ENCODE measurements around the gene ID2.
"Not testable (repeated sequence)": the region's sequence is repeated elsewhere in the genome, so short reads cannot be mapped to it uniquely, and the experiment has no call there.

The ID2 gene

DNA sequence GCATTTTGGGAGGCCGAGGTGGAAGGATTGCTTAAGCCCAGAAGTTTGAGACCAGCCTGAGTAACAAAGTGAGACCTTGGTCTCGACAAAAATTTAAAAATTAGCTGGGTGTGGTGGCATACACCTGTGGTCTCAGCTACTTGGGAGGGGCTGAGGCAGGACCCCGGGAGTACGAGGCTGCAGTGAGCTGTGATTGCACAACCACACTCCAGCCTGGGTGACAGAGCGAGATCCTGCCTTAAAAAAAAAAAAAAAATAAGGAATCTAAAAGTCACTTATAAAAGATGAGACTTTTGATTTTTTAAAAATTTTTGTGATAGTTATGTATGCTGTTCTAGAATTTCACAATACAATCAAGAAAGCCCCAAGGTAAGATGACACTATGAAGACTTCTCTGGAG is 33.1 kb downstream of the ID2 start:
- H3K36me3 ChIP-seq (ENCODE audit: control insufficient read depth, insufficient read depth, low read length): no peaks in the 10 kb centered on the region
- H3K9me3 ChIP-seq (ENCODE audit: control insufficient read depth, insufficient read depth, low read depth, low read length): peaks cover 7% of the 10 kb centered on the region; the same call in 1 of the 2 replicates
- no peak overlapping the region for H3K27ac ChIP-seq (ENCODE audit: low read depth, low read length)
- H3K9ac ChIP-seq (ENCODE audit: low read length): no peak overlapping the region
- H3K27me3 ChIP-seq (ENCODE audit: control insufficient read depth, insufficient read depth, low read length): no peaks in the 10 kb centered on the region
- peaks cover 8% of the 10 kb centered on the region; the same call in 1 of the 2 replicates for H3K4me1 ChIP-seq (ENCODE audit: control insufficient read depth, insufficient read depth, low read length)
- H3K4me3 ChIP-seq (ENCODE audit: low read depth, low read length): no peak overlapping the region

- peaks cover 7% of the 10 kb centered on the region; the same call in 1 of the 2 replicates for H3K9me3 ChIP-seq (ENCODE audit: control insufficient read depth, insufficient read depth, low read depth, low read length)
- no peak overlapping the region for H3K27ac ChIP-seq (ENCODE audit: low read depth, low read length)
- H3K4me3 ChIP-seq (ENCODE audit: low read depth, low read length): no peak overlapping the region
- no peaks in the 10 kb centered on the region for H3K36me3 ChIP-seq (ENCODE audit: control insufficient read depth, insufficient read depth, low read length)
- H3K9ac ChIP-seq (ENCODE audit: low read length): no peak overlapping the region
- H3K4me1 ChIP-seq (ENCODE audit: control insufficient read depth, insufficient read depth, low read length): no peaks in the 10 kb centered on the region
- no peaks in the 10 kb centered on the region for H3K27me3 ChIP-seq (ENCODE audit: control insufficient read depth, insufficient read depth, low read length)
Observed at GRCh38 chr2:8719528-8719927, 37.7 kb downstream of the ID2 start.

- Histone ChIP-seq H3K4me1 (ENCODE audit: control insufficient read depth, insufficient read depth, low read length) (no peaks in the 10 kb centered on the region), H3K4me3 (ENCODE audit: low read depth, low read length) (no peak overlapping the region), H3K36me3 (ENCODE audit: control insufficient read depth, insufficient read depth, low read length) (no peaks in the 10 kb centered on the region), H3K9ac (ENCODE audit: low read length) (no peak overlapping the region), H3K9me3 (ENCODE audit: control insufficient read depth, insufficient read depth, low read depth, low read length) (peaks cover 5% of the 10 kb centered on the region; the same call in 1 of the 2 replicates), H3K27ac (ENCODE audit: low read depth, low read length) (no peak overlapping the region), H3K27me3 (ENCODE audit: control insufficient read depth, insufficient read depth, low read length) (no peaks in the 10 kb centered on the region)
Observed at GRCh38 chr2:8720741-8721140, 38.9 kb downstream of the ID2 start.

GRCh38 chr2:8721410-8721809 is 39.6 kb downstream of the ID2 start:
- Histone ChIP-seq H3K27me3 (ENCODE audit: control insufficient read depth, insufficient read depth, low read length) (no peaks in the 10 kb centered on the region), H3K4me1 (ENCODE audit: control insufficient read depth, insufficient read depth, low read length) (no peaks in the 10 kb centered on the region), H3K9me3 (ENCODE audit: control insufficient read depth, insufficient read depth, low read depth, low read length) (no peaks in the 10 kb centered on the region), H3K9ac (ENCODE audit: low read length) (no peak overlapping the region), H3K36me3 (ENCODE audit: control insufficient read depth, insufficient read depth, low read length) (no peaks in the 10 kb centered on the region), H3K27ac (ENCODE audit: low read depth, low read length) (no peak overlapping the region), H3K4me3 (ENCODE audit: low read depth, low read length) (no peak overlapping the region)

- no peaks in the 10 kb centered on the region; the same call in 1 of the 2 replicates for H3K36me3 ChIP-seq (ENCODE audit: control insufficient read depth, insufficient read depth, low read length)
- H3K4me3 ChIP-seq (ENCODE audit: low read depth, low read length): no peak overlapping the region
- no peaks in the 10 kb centered on the region for H3K4me1 ChIP-seq (ENCODE audit: control insufficient read depth, insufficient read depth, low read length)
- no peak overlapping the region for H3K9ac ChIP-seq (ENCODE audit: low read length)
- no peak overlapping the region for H3K27ac ChIP-seq (ENCODE audit: low read depth, low read length)
- no peaks in the 10 kb centered on the region for H3K9me3 ChIP-seq (ENCODE audit: control insufficient read depth, insufficient read depth, low read depth, low read length)
- no peaks in the 10 kb centered on the region for H3K27me3 ChIP-seq (ENCODE audit: control insufficient read depth, insufficient read depth, low read length)
Observed at GRCh38 chr2:8722986-8723385, 41.1 kb downstream of the ID2 start.

DNA sequence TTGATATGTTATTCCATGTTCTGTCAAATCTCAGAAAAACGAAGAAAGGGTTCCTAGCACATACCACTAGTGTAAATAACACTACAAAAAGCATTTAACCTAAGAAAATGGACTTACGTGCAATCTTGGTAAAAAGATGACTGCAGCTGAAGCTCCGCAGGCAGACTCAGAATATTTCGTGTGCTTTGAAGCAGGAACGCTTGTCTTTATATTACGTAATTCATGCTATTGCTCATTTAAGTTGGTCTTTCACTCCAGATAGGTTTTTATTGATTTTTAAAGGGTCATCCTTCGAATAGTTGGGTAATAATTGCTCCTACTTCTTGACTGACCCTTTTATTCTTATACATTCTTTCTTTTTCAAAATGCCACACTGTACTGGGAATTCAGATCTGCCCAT is 44.0 kb downstream of the ID2 start:
- no peak overlapping the region for H3K4me3 ChIP-seq (ENCODE audit: low read depth, low read length)
- H3K36me3 ChIP-seq (ENCODE audit: control insufficient read depth, insufficient read depth, low read length): peaks cover 9% of the 10 kb centered on the region
- H3K9me3 ChIP-seq (ENCODE audit: control insufficient read depth, insufficient read depth, low read depth, low read length): no peaks in the 10 kb centered on the region
- no peaks in the 10 kb centered on the region for H3K4me1 ChIP-seq (ENCODE audit: control insufficient read depth, insufficient read depth, low read length)
- H3K9ac ChIP-seq (ENCODE audit: low read length): no peak overlapping the region
- H3K27ac ChIP-seq (ENCODE audit: low read depth, low read length): no peak overlapping the region
- H3K27me3 ChIP-seq (ENCODE audit: control insufficient read depth, insufficient read depth, low read length): no peaks in the 10 kb centered on the region

- Histone ChIP-seq H3K4me1 (ENCODE audit: control insufficient read depth, insufficient read depth, low read length) (no peaks in the 10 kb centered on the region), H3K36me3 (ENCODE audit: control insufficient read depth, insufficient read depth, low read length) (peaks cover 28% of the 10 kb centered on the region), H3K27ac (ENCODE audit: low read depth, low read length) (no peak overlapping the region)
Observed at GRCh38 chr2:8728305-8729015, 46.6 kb downstream of the ID2 start.

GRCh38 chr2:8729101-8729500 is 47.2 kb downstream of the ID2 start:
- H3K9ac ChIP-seq (ENCODE audit: low read length); H3K27me3 ChIP-seq (ENCODE audit: control insufficient read depth, insufficient read depth, low read length); H3K4me1 ChIP-seq (ENCODE audit: control insufficient read depth, insufficient read depth, low read length); H3K27ac ChIP-seq (ENCODE audit: low read depth, low read length); H3K4me3 ChIP-seq (ENCODE audit: low read depth, low read length); H3K9me3 ChIP-seq (ENCODE audit: control insufficient read depth, insufficient read depth, low read depth, low read length): not testable (repeated sequence)
- peaks cover 31% of the 10 kb centered on the region for H3K36me3 ChIP-seq (ENCODE audit: control insufficient read depth, insufficient read depth, low read length)

More at GRCh38 chr2:8728305-8729015, 46.6 kb downstream of the ID2 start:
- Histone ChIP-seq H3K27me3 (ENCODE audit: control insufficient read depth, insufficient read depth, low read length) (no peaks in the 10 kb centered on the region), H3K9me3 (ENCODE audit: control insufficient read depth, insufficient read depth, low read depth, low read length) (no peaks in the 10 kb centered on the region), H3K9ac (ENCODE audit: low read length) (no peak overlapping the region), H3K4me3 (ENCODE audit: low read depth, low read length) (no peak overlapping the region)

GRCh38 chr2:8729939-8730338 is 48.1 kb downstream of the ID2 start:
- Histone ChIP-seq H3K27me3 (ENCODE audit: control insufficient read depth, insufficient read depth, low read length) (no peaks in the 10 kb centered on the region), H3K9me3 (ENCODE audit: control insufficient read depth, insufficient read depth, low read depth, low read length) (no peaks in the 10 kb centered on the region), H3K4me1 (ENCODE audit: control insufficient read depth, insufficient read depth, low read length) (no peaks in the 10 kb centered on the region), H3K9ac (ENCODE audit: low read length) (no peak overlapping the region), H3K36me3 (ENCODE audit: control insufficient read depth, insufficient read depth, low read length) (peaks cover 31% of the 10 kb centered on the region), H3K27ac (ENCODE audit: low read depth, low read length) (no peak overlapping the region), H3K4me3 (ENCODE audit: low read depth, low read length) (no peak overlapping the region)

GRCh38 chr2:8732601-8733000 is 50.7 kb downstream of the ID2 start:
- Histone ChIP-seq H3K9me3 (ENCODE audit: control insufficient read depth, insufficient read depth, low read depth, low read length) (no peaks in the 10 kb centered on the region), H3K9ac (ENCODE audit: low read length) (no peak overlapping the region), H3K4me3 (ENCODE audit: low read depth, low read length) (no peak overlapping the region), H3K27me3 (ENCODE audit: control insufficient read depth, insufficient read depth, low read length) (no peaks in the 10 kb centered on the region), H3K27ac (ENCODE audit: low read depth, low read length) (no peak overlapping the region), H3K4me1 (ENCODE audit: control insufficient read depth, insufficient read depth, low read length) (no peaks in the 10 kb centered on the region), H3K36me3 (ENCODE audit: control insufficient read depth, insufficient read depth, low read length) (peaks cover 31% of the 10 kb centered on the region)
